Fibroblast of lung (primary cell): Measurements from ENCODE around the gene BLACAT1. TPM values are rescaled to one million over a fixed set of nuclear protein-coding genes. Genes with fewer than 3 reads are reported as not detected.
"Not testable (repeated sequence)": the region's sequence is repeated elsewhere in the genome, so short reads cannot be mapped to it uniquely, and the experiment has no call there.

ENCODE experiments used
- DNase-seq, 2 donors: peaks; one replicate each; pipeline versions ENCODE4 v3.0.0 to v3.0.0-alpha.2; 2010; ENCODE audit warnings: low read depth in 2 of 2
- H2AFZ ChIP-seq: 2 replicates; pipeline ENCODE4 v1.5.1; 2012; ENCODE audit warnings: low read length, control low read depth, inconsistent platforms
- H3K27ac ChIP-seq: 2 replicates; pipeline ENCODE4 v1.5.1; 2011; ENCODE audit warnings: low read length, control low read depth; ENCODE audit not compliant: insufficient read depth
- H3K27me3 ChIP-seq: 2 replicates; pipeline ENCODE4 v1.5.1; 2011; ENCODE audit warnings: mild to moderate bottlenecking, low read length; ENCODE audit not compliant: control insufficient read depth, insufficient read depth
- H3K36me3 ChIP-seq: 2 replicates; pipeline ENCODE4 v1.5.1; 2011; ENCODE audit warnings: low read length; ENCODE audit not compliant: control insufficient read depth, insufficient read depth
- H3K4me1 ChIP-seq: 2 replicates; pipeline ENCODE4 v1.5.1; 2011; ENCODE audit warnings: low read length; ENCODE audit not compliant: control insufficient read depth, insufficient read depth; ENCODE audit errors: extremely low read depth
- H3K4me2 ChIP-seq: 2 replicates; pipeline ENCODE4 v1.5.1; 2011; ENCODE audit warnings: low read length, control low read depth; ENCODE audit not compliant: insufficient read depth; ENCODE audit errors: extremely low read depth
- H3K4me3 ChIP-seq, 4 experiments: fragments of 200-600 bp in 1 of 4; sonication (generic) in 1 of 4; replicated peaks in 1 of 4; 2 replicates each; pipeline ENCODE4 v1.5.1; 2011 to 2016; ENCODE audit warnings: low read length in 4 of 4, low read depth in 3 of 4, mild to moderate bottlenecking in 3 of 4, control low read depth in 2 of 4, inconsistent platforms in 1 of 4, mixed read lengths in 1 of 4; ENCODE audit not compliant: insufficient read depth in 1 of 4; ENCODE audit errors: control extremely low read depth in 1 of 4
- H3K79me2 ChIP-seq: 2 replicates; pipeline ENCODE4 v1.5.1; 2012; ENCODE audit warnings: mild to moderate bottlenecking, low read length, inconsistent platforms; ENCODE audit not compliant: control insufficient read depth, insufficient read depth
- H3K9ac ChIP-seq: 2 replicates; pipeline ENCODE4 v1.5.1; 2011; ENCODE audit warnings: mild to moderate bottlenecking, low read length, control low read depth; ENCODE audit not compliant: insufficient read depth
- H3K9me3 ChIP-seq: 2 replicates; pipeline ENCODE4 v1.5.1; 2012; ENCODE audit warnings: low read depth, low read length; ENCODE audit not compliant: control insufficient read depth, insufficient read depth
- H4K20me1 ChIP-seq: 2 replicates; pipeline ENCODE4 v1.5.1; 2011; ENCODE audit warnings: low read length; ENCODE audit not compliant: control insufficient read depth, insufficient read depth; ENCODE audit errors: extremely low read depth
- CTCF ChIP-seq, 2 donors: IDR thresholded peaks in 1 of 2; conservative IDR thresholded peaks in 1 of 2; 1 replicate in 1 of 2; 2 replicates in 1 of 2; pipeline ENCODE4 v1.5.1; 2011 to 2012; ENCODE audit warnings: low read length in 2 of 2, control low read depth in 1 of 2, inconsistent platforms in 1 of 2, low read depth in 1 of 2, mild to moderate bottlenecking in 1 of 2
- EZH2 ChIP-seq: IDR thresholded peaks from 2 replicates; pipeline ENCODE4 v1.5.1; 2012; ENCODE audit warnings: low read length, control low read depth, mild to moderate bottlenecking; ENCODE audit errors: missing control alignments
- polyA plus RNA-seq, 2 donors: library from polyadenylated mRNA; depleted of rRNA in 1 of 2; stranded (reverse) in 1 of 2; unstranded in 1 of 2; fragments of >200 nt; gene quantifications; 2 replicates each; pipeline ENCODE4 v1.2.1, GENCODE V29; 2011 to 2012; ENCODE audit warnings: missing spikeins in 1 of 2
- total RNA-seq: library from RNA; depleted of rRNA; stranded (reverse); fragments of >200 nt; gene quantifications from 2 replicates; pipeline ENCODE4 v1.2.1, GENCODE V29; 2014

BLACAT1 gene
- total and polyA plus RNA-seq, 2 donors (not counting 1 experiment from before 2014, with no cell fraction given), result not detected

GRCh38 chr1:205483372-205483771 lies 27.5 kb upstream of the BLACAT1 start:
- Histone ChIP-seq H3K79me2 (no peaks in the 10 kb centered on the region), H2AFZ (no peak overlapping the region), H3K4me2 (no peak overlapping the region), H3K9ac (no peak overlapping the region), H3K27ac (no peak overlapping the region), H3K9me3 (no peaks in the 10 kb centered on the region), H3K4me3 (no peak overlapping the region), H3K36me3 (no peaks in the 10 kb centered on the region), H3K27me3 (peaks cover 22% of the 10 kb centered on the region), H4K20me1 (no peaks in the 10 kb centered on the region), H3K4me1 (no peaks in the 10 kb centered on the region)
- no peak for DNase-seq
- no peak for TF ChIP-seq CTCF (conservative IDR thresholded peaks at IDR 0.05 in 1 of 2, IDR thresholded peaks at IDR 0.05 in 1 of 2; ENCODE audit: low read depth in 1 of 2, low read length in 2 of 2)
- TF ChIP-seq EZH2, result peak; percentile 63

GRCh38 chr1:205482587-205482986 lies 26.7 kb upstream of the BLACAT1 start:
- not testable (repeated sequence) for H2AFZ ChIP-seq, H4K20me1 ChIP-seq, H3K4me2 ChIP-seq, H3K27ac ChIP-seq, H3K4me3 ChIP-seq, H3K9ac ChIP-seq, H3K79me2 ChIP-seq, H3K36me3 ChIP-seq, H3K4me1 ChIP-seq, DNase-seq, H3K9me3 ChIP-seq
- peaks cover 22% of the 10 kb centered on the region for H3K27me3 ChIP-seq

DNA sequence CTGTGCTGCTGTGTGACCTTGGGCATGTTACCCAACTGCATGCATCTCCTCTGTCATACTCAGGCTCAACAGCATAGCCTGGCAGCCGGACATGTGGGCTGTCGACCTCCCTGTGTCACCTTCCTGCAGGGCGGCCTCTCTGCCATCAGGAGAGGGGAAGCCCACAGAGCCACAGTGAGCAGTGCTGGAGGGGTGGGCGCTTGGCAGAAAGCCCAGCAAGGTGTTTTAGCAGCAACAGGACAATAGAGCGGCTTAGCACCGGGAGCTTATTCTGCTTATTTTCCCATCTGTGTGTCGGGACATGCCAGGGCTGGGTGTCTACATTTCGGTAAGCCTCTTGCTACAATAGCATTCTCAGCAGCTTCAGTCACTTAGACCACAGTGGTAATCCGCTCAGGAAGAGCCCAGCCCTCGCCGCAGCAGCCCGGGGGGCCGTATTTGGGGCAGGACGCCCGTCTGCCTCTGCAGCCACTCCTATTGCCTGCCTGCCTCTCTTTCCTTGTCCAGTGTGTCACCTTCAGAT lies 25.8 kb upstream of the BLACAT1 start:
- no peak overlapping the region for H2AFZ ChIP-seq
- no peak overlapping the region for H3K4me2 ChIP-seq
- no peak overlapping the region for H3K9ac ChIP-seq
- H4K20me1 ChIP-seq, result no peaks in the 10 kb centered on the region
- H3K27ac ChIP-seq, result no peak overlapping the region
- TF ChIP-seq EZH2, result no peak
- TF ChIP-seq CTCF (conservative IDR thresholded peaks at IDR 0.05 in 1 of 2, IDR thresholded peaks at IDR 0.05 in 1 of 2; ENCODE audit: low read depth in 1 of 2, low read length in 2 of 2), result no peak
- no peaks in the 10 kb centered on the region for H3K36me3 ChIP-seq
- no peaks in the 10 kb centered on the region for H3K4me1 ChIP-seq
- no peak for DNase-seq
- H3K79me2 ChIP-seq, result no peaks in the 10 kb centered on the region
- no peaks in the 10 kb centered on the region for H3K9me3 ChIP-seq
- no peak overlapping the region for H3K4me3 ChIP-seq
- peaks cover 22% of the 10 kb centered on the region for H3K27me3 ChIP-seq
